NCI-H526 treated with DMSO at 0.1 percent for 48 hours (cell line): ENCODE measurements around the gene ZNF630.
"Not testable (repeated sequence)": the region's sequence is repeated elsewhere in the genome, so short reads cannot be mapped to it uniquely, and the experiment has no call there.

Experiments used
- DNase-seq: peaks from one replicate; lab custom pipeline; 2025; lab: John Stamatoyannopoulos, UW

ZNF630 gene

GRCh38 chrX:48028091-48028490 lies 43.3 kb downstream of the ZNF630 start:
- no peak for DNase-seq

- not testable (repeated sequence) for DNase-seq
Observed at GRCh38 chrX:48027545-48027944, 43.9 kb downstream of the ZNF630 start.

DNA sequence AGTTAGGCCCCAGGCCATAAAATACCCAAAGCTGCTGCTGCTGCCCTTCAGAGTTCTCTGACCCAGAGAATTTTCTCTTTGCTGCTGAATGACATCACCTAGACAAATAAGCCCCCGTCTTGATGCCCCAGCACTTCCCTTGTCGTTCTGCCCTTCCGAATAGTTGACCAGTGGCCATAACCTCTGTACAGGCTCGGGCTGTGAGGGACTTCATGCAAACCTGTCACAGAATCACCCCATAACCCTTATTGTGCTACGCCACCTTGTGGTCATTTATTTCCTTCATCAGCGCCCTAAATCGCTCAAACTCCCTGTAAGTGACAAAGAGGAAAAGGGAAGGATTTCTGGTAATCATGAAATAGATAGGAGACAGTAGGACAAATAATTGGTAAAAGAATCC lies 45.9 kb downstream of the ZNF630 start:
- DNase-seq = peak; percentile 41

GRCh38 chrX:48022738-48023137 lies 48.7 kb downstream of the ZNF630 start:
- DNase-seq = no peak

- DNase-seq = no peak
Observed at GRCh38 chrX:48022100-48022499, 49.3 kb downstream of the ZNF630 start.

- peak; percentile 87 for DNase-seq
Observed at GRCh38 chrX:48021026-48021900, 50.2 kb downstream of the ZNF630 start.

DNA sequence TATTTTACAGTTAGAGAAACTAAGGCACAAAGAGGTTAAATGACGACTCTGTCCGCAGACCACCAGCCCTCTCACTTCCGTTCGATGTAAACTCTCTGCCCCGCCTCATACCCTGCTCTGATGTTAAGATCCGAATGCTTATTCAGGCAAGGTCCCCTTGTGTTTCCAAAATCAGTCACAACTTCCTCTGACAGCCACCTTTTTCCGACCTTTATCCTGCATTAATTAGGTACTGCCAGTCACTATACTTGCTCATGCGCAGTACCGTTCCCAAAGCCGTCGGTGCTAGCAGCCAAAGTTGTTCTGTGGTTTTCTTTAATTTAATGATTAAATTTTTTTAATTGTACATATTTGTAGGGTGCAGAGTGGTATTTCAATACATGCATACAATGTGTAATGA lies 51.0 kb downstream of the ZNF630 start:
- DNase-seq = not testable (repeated sequence)

DNA sequence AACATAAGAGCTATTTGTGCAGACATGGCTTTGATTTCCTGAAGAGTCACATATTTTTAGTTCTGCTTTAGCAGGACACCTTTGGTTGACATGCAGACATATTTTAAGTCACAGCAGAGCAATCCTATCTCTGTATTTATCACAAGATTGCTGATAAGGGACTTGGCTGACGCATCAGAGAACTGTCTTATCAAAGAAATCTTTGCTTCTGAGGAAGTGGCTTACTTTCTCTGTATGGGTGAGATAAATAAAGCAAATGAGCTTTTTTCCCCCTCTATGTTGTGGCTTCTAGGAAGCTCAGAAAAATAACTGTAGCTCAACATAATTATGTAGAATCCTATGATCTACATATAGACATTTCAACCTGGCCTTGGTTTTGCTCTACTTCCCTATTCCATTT lies 51.5 kb downstream of the ZNF630 start:
- DNase-seq = not testable (repeated sequence)

DNA sequence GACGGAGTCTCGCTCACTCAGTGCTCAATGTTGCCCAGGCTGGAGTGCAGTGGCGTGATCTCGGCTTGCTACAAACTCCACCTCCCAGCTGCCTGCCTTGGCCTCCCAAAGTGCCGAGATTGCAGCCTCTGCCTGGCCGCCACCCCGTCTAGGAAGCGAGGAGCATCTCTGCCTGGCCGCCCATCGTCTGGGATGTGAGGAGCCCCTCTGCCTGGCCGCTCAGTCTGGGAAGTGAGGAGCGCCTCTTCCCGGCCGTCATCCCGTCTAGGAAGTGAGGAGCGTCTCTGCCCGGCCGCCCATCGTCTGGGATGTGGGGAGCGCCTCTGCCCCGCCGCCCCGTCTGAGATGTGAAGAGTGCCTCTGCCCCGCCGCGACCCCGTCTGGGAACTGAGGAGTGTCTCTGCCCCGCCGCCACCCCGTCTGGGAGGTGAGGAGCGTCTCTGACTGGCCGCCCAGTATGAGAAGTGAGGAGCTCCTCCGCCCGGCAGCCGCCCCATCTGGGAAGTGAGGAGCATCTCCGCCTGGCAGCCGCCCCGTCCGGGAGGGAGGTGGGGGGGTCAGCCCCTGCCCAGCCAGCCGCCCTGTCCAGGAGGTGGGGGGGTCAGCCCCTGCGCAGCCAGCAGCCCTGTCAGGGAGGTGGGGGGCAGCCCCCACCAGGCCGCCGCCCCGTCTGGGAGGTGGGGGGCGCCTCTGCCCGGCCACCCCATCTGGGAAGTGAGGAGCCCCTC lies 54.7 kb downstream of the ZNF630 start:
- not testable (repeated sequence) for DNase-seq

- not testable (repeated sequence) for DNase-seq
Observed at GRCh38 chrX:48009445-48009960, 61.9 kb downstream of the ZNF630 start.
